Brain microvascular endothelial cell (primary cell): Measurements from ENCODE around the gene ROR2.

ENCODE experiments used
- DNase-seq: peaks from one replicate; pipeline ENCODE4 v3.0.0-alpha.2; 2020
- H3K27ac ChIP-seq: fragments of 250-450 bp; sonication (Bioruptor Pico); 2 replicates; pipeline ENCODE4 v1.5.1; 2020; ENCODE audit warnings: mild to moderate bottlenecking, moderate library complexity
- H3K27me3 ChIP-seq: fragments of 250-450 bp; sonication (Bioruptor Pico); replicated peaks from 2 replicates; pipeline ENCODE4 v1.5.1; 2020; ENCODE audit warnings: mild to moderate bottlenecking
- H3K36me3 ChIP-seq: fragments of 250-450 bp; sonication (Bioruptor Pico); replicated peaks from 2 replicates; pipeline ENCODE4 v1.5.1; 2020; ENCODE audit warnings: mild to moderate bottlenecking
- H3K4me3 ChIP-seq: 2 replicates; pipeline ENCODE4 v1.5.1; 2011; ENCODE audit warnings: low read depth, mild to moderate bottlenecking, control low read depth, low read length, moderate library complexity
- in situ Hi-C: cut with HindIII; loops from 2 replicates; pipeline ENCODE4 v1.10.0; 2017; ENCODE audit warnings: low sequenced_read_pairs, low pct_ligation_motif_present
- TF ChIP-seq, protein P1 (sequence below): IDR thresholded peaks from 2 replicates; pipeline ENCODE4 v1.5.1; 2011; ENCODE audit warnings: low read depth, mild to moderate bottlenecking, moderate library complexity, low read length, control low read depth, inconsistent platforms; ENCODE audit errors: missing control alignments

ROR2 gene

GRCh38 chr9:91694081-91694870 lies 255.8 kb downstream of the ROR2 start:
- H3K27ac ChIP-seq: no peak overlapping the region
- in situ Hi-C loops: no loop called here
- no peak overlapping the region for H3K4me3 ChIP-seq
- no peaks in the 10 kb centered on the region for H3K36me3 ChIP-seq
- TF ChIP-seq, protein P1, sequence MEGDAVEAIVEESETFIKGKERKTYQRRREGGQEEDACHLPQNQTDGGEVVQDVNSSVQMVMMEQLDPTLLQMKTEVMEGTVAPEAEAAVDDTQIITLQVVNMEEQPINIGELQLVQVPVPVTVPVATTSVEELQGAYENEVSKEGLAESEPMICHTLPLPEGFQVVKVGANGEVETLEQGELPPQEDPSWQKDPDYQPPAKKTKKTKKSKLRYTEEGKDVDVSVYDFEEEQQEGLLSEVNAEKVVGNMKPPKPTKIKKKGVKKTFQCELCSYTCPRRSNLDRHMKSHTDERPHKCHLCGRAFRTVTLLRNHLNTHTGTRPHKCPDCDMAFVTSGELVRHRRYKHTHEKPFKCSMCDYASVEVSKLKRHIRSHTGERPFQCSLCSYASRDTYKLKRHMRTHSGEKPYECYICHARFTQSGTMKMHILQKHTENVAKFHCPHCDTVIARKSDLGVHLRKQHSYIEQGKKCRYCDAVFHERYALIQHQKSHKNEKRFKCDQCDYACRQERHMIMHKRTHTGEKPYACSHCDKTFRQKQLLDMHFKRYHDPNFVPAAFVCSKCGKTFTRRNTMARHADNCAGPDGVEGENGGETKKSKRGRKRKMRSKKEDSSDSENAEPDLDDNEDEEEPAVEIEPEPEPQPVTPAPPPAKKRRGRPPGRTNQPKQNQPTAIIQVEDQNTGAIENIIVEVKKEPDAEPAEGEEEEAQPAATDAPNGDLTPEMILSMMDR: no peak
- DNase-seq: no peak
- no peaks in the 10 kb centered on the region for H3K27me3 ChIP-seq

DNA sequence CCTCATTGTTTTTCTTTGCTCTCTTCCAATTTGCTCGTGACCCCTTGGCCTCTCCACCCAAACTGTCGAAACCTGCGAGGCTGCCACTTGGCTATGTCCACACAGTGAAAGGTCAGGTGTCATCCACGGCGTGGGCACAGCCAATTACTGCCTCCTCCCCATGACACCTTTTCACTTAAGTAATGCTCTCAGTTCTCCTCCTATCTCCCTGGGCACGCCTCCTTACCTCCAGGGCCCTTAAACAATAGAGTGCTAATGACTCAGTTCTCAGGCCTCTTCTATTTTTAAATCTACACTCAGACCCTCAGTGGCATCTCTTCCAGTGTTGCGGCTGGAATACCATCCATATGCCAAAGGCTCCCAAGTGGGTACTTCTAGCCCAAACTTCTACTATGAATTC lies 256.8 kb downstream of the ROR2 start:
- in situ Hi-C loops: no loop called here
- TF ChIP-seq, protein P1: no peak
- no peak for DNase-seq
- Histone ChIP-seq H3K36me3 (no peaks in the 10 kb centered on the region), H3K27me3 (no peaks in the 10 kb centered on the region), H3K27ac (no peak overlapping the region), H3K4me3 (no peak overlapping the region)

GRCh38 chr9:91690540-91691249 lies 259.3 kb downstream of the ROR2 start:
- H3K27ac ChIP-seq: no peak overlapping the region
- TF ChIP-seq, protein P1: no peak
- in situ Hi-C loops: no loop called here
- H3K27me3 ChIP-seq: no peaks in the 10 kb centered on the region
- DNase-seq: no peak
- H3K4me3 ChIP-seq: no peak overlapping the region
- H3K36me3 ChIP-seq: no peaks in the 10 kb centered on the region

GRCh38 chr9:91689006-91689405 lies 261.0 kb downstream of the ROR2 start:
- TF ChIP-seq, protein P1: no peak
- no peak for DNase-seq
- H3K27ac ChIP-seq: no peak overlapping the region
- in situ Hi-C loops: no loop called here
- H3K4me3 ChIP-seq: no peak overlapping the region
- H3K27me3 ChIP-seq: no peaks in the 10 kb centered on the region
- no peaks in the 10 kb centered on the region for H3K36me3 ChIP-seq

GRCh38 chr9:91683269-91683668 lies 266.8 kb downstream of the ROR2 start:
- TF ChIP-seq, protein P1: no peak
- in situ Hi-C loops: no loop called here
- no peak overlapping the region for H3K4me3 ChIP-seq
- no peak overlapping the region for H3K27ac ChIP-seq
- no peak for DNase-seq
- H3K27me3 ChIP-seq: no peaks in the 10 kb centered on the region
- no peaks in the 10 kb centered on the region for H3K36me3 ChIP-seq
